ENCODE results near the gene DIAPH1.

DIAPH1 gene

DNA sequence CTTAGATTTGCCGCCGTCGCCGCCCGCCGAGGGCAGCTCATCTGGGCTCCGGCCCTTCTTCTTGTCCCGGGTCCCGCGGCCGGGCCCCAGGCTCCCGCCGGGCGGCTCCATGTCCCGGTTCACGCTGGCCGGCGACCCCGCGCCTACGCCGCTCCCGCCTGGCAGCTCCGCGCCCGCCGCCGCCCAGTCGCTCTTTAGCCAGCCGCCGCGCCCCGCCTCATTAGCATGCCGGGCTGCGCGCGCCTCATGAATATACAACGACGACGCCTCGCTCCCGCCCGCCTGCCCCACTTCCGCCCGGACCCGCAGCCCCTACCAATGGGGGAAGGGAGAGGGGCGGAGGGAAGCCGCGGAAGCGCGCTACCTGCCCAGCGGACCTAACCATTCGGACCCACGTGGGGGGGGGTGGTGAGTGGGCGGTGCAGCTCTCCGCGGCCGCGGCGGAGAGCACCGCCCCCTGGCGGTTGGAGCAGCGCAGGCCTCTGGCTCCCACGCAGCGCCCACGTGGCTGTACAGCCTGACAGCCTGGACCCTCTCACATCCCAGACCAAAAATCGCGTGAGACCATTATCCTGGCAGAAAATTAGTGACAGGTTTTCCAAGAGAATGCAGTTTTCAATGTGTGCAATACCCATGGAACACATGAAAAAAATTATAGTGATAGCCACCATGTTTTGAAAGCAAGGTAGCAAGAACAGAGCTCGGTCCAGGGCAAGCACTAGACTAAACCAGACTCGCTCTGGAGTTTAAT, at the start of gene DIAPH1:
DIAPH1 (minus strand) TSS at position 197 of the 751 bp plus-strand sequence; CDS start at position 111, 86 bp downstream.
- TF ChIP-seq ZFX (IDR thresholded peaks at IDR 0.05), result no peak
- TF ChIP-seq, protein P1, sequence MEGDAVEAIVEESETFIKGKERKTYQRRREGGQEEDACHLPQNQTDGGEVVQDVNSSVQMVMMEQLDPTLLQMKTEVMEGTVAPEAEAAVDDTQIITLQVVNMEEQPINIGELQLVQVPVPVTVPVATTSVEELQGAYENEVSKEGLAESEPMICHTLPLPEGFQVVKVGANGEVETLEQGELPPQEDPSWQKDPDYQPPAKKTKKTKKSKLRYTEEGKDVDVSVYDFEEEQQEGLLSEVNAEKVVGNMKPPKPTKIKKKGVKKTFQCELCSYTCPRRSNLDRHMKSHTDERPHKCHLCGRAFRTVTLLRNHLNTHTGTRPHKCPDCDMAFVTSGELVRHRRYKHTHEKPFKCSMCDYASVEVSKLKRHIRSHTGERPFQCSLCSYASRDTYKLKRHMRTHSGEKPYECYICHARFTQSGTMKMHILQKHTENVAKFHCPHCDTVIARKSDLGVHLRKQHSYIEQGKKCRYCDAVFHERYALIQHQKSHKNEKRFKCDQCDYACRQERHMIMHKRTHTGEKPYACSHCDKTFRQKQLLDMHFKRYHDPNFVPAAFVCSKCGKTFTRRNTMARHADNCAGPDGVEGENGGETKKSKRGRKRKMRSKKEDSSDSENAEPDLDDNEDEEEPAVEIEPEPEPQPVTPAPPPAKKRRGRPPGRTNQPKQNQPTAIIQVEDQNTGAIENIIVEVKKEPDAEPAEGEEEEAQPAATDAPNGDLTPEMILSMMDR (conservative IDR thresholded peaks at IDR 0.05), result peak; percentile 99
- peak within 1 kb of the TSS; percentile 99 for H3K27ac ChIP-seq

DNA sequence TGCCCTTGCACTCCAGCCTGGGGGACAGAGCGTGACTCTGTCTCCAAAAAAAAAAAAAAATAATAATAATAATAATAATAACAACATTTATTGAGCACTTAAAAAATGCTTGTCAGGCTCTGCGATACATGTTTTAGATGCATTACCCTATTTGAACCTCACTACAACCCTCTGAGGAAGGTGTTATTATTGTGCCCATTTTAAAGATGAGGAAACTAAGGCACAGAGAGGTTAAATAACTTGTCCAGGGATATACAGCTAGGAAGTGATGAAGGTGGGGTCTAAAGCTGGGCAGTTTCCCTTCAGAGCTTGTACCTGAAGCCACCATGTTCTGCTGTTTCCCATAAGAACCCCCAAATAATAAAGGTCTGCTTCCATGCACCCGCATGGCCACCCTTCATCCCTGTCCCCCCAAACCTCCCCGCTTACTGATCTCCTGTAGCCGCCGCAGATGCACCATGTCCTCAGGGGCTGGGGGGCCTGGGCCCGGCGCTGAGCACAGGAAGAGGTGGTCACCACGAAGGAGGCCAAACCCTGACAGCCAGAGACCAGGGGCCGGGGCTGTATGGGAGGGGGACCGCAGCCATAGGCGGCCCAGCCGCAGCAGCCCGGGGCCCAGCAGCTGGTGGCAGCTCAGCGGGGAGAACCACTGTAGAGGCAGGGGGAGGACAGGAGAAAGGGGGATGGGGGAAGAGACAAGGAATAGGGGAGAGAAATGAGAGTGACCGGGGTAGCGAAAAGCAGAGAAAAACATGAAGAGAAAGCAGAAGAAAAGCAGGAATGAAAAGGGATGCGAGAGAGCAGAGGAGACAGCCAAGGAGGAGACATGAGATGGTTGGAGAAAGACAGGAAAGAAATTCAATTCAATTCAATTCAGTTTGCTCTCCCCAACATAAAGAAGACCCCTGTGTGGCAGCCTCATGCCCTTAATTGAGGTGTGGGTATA, 47.5 kb upstream of the DIAPH1 start:
- H3K27ac ChIP-seq, result no peak overlapping the region
- TF ChIP-seq, protein P1 (conservative IDR thresholded peaks at IDR 0.05), result no peak
- no peak for TF ChIP-seq ZFX (IDR thresholded peaks at IDR 0.05)

DNA sequence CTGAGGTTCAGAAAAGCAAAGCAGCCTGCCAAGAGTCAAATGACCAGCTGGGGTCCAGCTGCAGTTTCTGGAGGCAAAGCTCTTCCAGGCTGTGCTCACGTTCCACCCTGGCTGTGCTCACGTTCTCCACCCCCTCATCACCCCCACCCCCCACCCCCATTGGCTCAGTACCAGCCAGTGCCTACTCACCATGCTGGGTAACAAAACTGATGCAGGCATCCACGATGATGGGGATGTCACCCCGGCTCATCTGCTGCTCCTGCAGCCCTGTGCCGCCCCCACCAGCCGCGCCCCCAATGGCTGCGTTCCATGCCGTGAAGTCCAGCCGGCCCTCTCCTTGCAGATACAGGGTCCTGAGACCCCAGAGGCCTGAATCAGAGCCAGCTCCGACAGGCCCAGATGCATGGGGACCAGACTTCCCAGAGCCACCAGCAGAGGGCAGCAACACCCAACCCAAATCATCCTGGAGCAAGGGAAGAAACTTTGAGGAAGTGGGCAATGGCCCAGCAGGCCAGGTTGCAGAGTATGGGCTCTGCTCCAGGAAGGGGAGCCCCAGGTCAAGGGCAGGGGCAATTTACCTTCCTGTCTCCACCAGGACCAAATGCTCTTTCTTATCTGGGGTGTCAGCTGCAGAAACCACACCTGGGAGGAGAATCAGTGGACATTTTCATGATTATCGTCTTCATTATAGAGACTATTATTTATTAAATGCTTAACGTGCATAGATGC, 46.1 kb upstream of the DIAPH1 start:
- H3K27ac ChIP-seq, result no peak overlapping the region
- TF ChIP-seq, protein P1 (conservative IDR thresholded peaks at IDR 0.05), result peak; percentile 96
- no peak for TF ChIP-seq ZFX (IDR thresholded peaks at IDR 0.05)

DNA sequence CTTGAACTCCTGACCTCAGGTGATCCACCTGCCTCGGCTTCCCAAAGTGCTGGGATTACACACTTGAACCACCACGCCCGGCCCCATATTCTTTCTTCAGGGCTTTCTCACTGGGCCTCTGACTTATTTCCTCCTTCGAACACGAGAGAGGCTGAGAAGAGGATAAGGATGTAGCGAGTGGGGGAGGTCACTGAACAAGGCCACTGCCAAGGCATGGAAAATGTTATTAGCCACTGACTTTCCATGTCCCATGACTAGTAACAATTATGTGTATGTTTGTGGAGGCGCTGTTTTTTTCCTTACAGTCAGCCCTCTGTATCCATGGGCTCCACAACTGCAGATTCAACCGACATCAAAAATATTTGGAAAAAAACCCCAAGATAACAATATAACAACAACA, 44.7 kb upstream of the DIAPH1 start:
- H3K27ac ChIP-seq, result peak overlapping the region; percentile 29; the same call in 1 of the 2 replicates
- TF ChIP-seq ZFX (IDR thresholded peaks at IDR 0.05), result no peak
- TF ChIP-seq, protein P1 (conservative IDR thresholded peaks at IDR 0.05), result no peak

DNA sequence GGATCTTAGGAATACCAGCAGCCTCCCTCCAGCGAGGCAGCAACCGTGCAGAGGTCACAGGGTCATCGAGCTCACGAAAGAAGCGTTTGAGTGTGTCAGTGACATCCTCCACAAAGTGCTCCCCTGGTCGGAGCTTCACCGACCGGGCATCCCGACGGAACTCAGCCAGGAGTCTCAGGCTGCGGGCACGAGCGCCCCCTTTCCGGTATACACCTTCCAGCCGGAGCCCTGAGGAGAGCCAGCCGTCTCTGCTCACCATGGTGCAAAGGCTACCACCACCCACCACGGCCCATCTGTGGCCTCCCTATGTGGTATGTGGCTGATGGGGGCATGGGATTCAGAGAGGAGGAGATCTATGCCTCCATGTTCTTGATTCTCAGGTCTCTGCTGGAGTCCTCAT, 43.2 kb upstream of the DIAPH1 start:
- peak overlapping the region; percentile 6; the same call in 1 of the 2 replicates for H3K27ac ChIP-seq
- TF ChIP-seq, protein P1 (conservative IDR thresholded peaks at IDR 0.05), result no peak
- no peak for TF ChIP-seq ZFX (IDR thresholded peaks at IDR 0.05)

DNA sequence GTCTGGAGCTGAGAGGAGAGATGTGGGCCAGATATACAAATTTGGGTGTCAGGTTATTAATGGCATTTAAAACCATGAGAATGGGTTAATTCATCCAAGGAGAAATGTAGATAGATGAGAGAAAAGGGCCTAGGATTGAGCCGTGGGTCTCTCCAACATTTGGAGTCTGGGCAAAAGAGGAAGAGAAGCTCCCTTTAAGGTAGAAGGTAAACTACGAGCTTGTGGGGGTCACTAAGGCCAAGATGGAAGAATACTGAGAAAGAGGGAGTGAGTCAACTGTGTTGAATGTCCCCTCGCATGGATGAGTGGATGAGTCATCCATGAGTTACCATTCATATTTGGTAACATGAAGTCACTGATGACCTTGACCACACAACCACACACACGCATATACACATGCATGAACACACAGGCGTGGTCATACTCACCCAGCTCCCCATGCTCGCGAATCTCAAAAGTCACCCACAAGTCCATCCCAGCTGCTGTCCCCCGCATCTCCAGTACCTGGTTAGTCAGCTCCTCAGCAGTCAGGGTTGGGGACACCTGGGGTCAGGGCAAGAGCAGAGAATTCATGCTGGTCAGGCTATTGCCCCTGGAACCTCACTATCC, 39.2 kb upstream of the DIAPH1 start:
- TF ChIP-seq ZFX (IDR thresholded peaks at IDR 0.05), result no peak
- TF ChIP-seq, protein P1 (conservative IDR thresholded peaks at IDR 0.05), result no peak
- no peak overlapping the region for H3K27ac ChIP-seq

Measured in C4-2B (cell line).